GM12875 (cell line): Measurements from ENCODE around the gene HBG1.

Source experiments
- H3K4me3 ChIP-seq: one replicate; pipeline ENCODE4 v1.5.1; 2011; ENCODE audit warnings: low read depth, low read length, control low read depth
- TF ChIP-seq, protein P1 (sequence below): IDR thresholded peaks from 2 replicates; pipeline ENCODE4 v1.5.1; 2011; ENCODE audit warnings: low read depth, mild to moderate bottlenecking, control low read depth, inconsistent platforms, low read length, moderate library complexity, borderline replicate concordance; ENCODE audit not compliant: insufficient read depth

Gene HBG1

DNA sequence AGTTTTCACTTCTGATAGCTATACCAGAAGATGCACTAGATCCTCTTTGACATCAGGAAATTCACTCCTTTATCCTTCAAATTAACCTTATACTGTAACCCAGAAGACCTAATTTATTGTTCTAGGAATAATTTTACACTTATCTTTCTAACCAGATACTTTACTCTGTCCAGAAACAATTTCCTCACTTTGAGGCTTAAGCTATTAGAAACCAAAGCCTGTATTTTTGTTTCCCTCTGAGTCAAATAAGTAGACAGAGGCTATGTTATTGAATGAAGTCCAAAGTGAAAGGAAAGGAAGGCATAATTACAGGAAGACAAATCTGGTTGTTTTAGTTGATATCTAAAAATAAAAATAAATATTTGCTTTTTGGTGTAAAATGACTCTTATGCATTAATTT is 51.4 kb downstream of the HBG1 start:
- H3K4me3 ChIP-seq: no peak overlapping the region
- TF ChIP-seq, protein P1, sequence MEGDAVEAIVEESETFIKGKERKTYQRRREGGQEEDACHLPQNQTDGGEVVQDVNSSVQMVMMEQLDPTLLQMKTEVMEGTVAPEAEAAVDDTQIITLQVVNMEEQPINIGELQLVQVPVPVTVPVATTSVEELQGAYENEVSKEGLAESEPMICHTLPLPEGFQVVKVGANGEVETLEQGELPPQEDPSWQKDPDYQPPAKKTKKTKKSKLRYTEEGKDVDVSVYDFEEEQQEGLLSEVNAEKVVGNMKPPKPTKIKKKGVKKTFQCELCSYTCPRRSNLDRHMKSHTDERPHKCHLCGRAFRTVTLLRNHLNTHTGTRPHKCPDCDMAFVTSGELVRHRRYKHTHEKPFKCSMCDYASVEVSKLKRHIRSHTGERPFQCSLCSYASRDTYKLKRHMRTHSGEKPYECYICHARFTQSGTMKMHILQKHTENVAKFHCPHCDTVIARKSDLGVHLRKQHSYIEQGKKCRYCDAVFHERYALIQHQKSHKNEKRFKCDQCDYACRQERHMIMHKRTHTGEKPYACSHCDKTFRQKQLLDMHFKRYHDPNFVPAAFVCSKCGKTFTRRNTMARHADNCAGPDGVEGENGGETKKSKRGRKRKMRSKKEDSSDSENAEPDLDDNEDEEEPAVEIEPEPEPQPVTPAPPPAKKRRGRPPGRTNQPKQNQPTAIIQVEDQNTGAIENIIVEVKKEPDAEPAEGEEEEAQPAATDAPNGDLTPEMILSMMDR: no peak
